CD4-positive, alpha-beta T cell (primary cell): ENCODE results near the gene OR10W1. TPM values are rescaled to one million over a fixed set of nuclear protein-coding genes. Genes with fewer than 3 reads are reported as not detected.

Experiments used
- ATAC-seq: fragments of 200-7000 bp; cut with Tn5 transposase; one replicate; pipeline ENCODE4 v1.10.0; 2022; ENCODE audit warnings: mild to moderate bottlenecking; ENCODE audit not compliant: poor library complexity
- CTCF ChIA-PET: fragments of 350-600 bp; sonication (Branson Sonifier 250); formaldehyde crosslinking; loops from one replicate; lab custom pipeline; 2021; ENCODE audit warnings: antibody characterized with exemption, inconsistent platforms; lab: Charles Lee
- POLR2A ChIA-PET: fragments of 350-600 bp; sonication (Branson Sonifier 250); formaldehyde crosslinking; loops from one replicate; lab custom pipeline; 2021; ENCODE audit warnings: antibody characterized with exemption, inconsistent platforms; lab: Charles Lee
- DNase-seq, 14 experiments: peaks; one replicate each; pipeline ENCODE4 v3.0.0-alpha.2; 2013 to 2020; ENCODE audit warnings: mixed read lengths in 2 of 14
- H3K27ac ChIP-seq, 2 donors: one replicate each; pipeline versions ENCODE4 v1.5.1 to v1.7.0; 2013; ENCODE audit warnings: low read length in 2 of 2, low read depth in 1 of 2, mild to moderate bottlenecking in 1 of 2
- H3K27me3 ChIP-seq, 2 experiments: 1 replicate in 1 of 2; 2 replicates in 1 of 2; pipeline versions ENCODE4 v1.6.1 to v1.7.0; 2013; ENCODE audit warnings: low read length in 2 of 2, control low read depth in 1 of 2, mild to moderate bottlenecking in 1 of 2, moderate library complexity in 1 of 2; ENCODE audit not compliant: insufficient read depth in 2 of 2, control insufficient read depth in 1 of 2
- H3K36me3 ChIP-seq: one replicate; pipeline ENCODE4 v1.6.1; 2013; ENCODE audit warnings: low read length, control low read depth; ENCODE audit not compliant: insufficient read depth
- H3K4me1 ChIP-seq: one replicate; pipeline ENCODE4 v1.6.1; 2013; ENCODE audit warnings: low read length, control low read depth; ENCODE audit not compliant: insufficient read depth
- H3K4me3 ChIP-seq: one replicate; pipeline ENCODE4 v1.5.1; 2013; ENCODE audit warnings: mild to moderate bottlenecking, low read length, moderate library complexity
- H3K9me3 ChIP-seq, 2 experiments: 1 replicate in 1 of 2; 2 replicates in 1 of 2; pipeline versions ENCODE4 v1.6.1 to v1.7.0; 2013; ENCODE audit warnings: low read length in 2 of 2, mild to moderate bottlenecking in 2 of 2, control low read depth in 1 of 2, moderate library complexity in 1 of 2; ENCODE audit not compliant: control insufficient read depth in 1 of 2, insufficient read depth in 1 of 2
- H3K27ac Mint-ChIP-seq: one replicate; pipeline ENCODE4 v1.8.0; 2020; ENCODE audit warnings: mixed read lengths
- H3K27me3 Mint-ChIP-seq: one replicate; pipeline ENCODE4 v1.8.0; 2021; ENCODE audit warnings: mixed read lengths
- H3K36me3 Mint-ChIP-seq: one replicate; pipeline ENCODE4 v1.8.0; 2021; ENCODE audit warnings: low read depth, mixed read lengths
- H3K4me1 Mint-ChIP-seq: one replicate; pipeline ENCODE4 v1.8.0; 2021; ENCODE audit warnings: low read depth, mixed read lengths
- H3K4me3 Mint-ChIP-seq: one replicate; pipeline ENCODE4 v1.8.0; 2020; ENCODE audit warnings: mild to moderate bottlenecking, mixed read lengths
- H3K9me3 Mint-ChIP-seq: one replicate; pipeline ENCODE4 v1.8.0; 2020; ENCODE audit warnings: mixed read lengths
- intact Hi-C, 2 experiments: fragments of 100-400 bp; cut with DNase I in 1 of 2; cut with micrococcal nuclease in 1 of 2; formaldehyde crosslinking; loops; one replicate each; pipeline versions ENCODE4 v1.15.1 to v1.9.0; 2023 to 2025; cut with DNase I, micrococcal nuclease
- total RNA-seq, 174 experiments: library from RNA in 2 of 174; stranded (reverse) in 2 of 174; gene quantifications; one replicate each; pipeline ENCODE4 v1.2.3 and lab custom pipeline; 2021 to 2026
- TF ChIP-seq, protein P1 (sequence below): fragments of 200-600 bp; IDR thresholded peaks from one replicate; pipeline ENCODE4 v1.8.0; 2022; ENCODE audit warnings: antibody characterized with exemption, mild to moderate bottlenecking

OR10W1 gene
- total RNA-seq, 2 experiments from 2014 or later, result not detected

DNA sequence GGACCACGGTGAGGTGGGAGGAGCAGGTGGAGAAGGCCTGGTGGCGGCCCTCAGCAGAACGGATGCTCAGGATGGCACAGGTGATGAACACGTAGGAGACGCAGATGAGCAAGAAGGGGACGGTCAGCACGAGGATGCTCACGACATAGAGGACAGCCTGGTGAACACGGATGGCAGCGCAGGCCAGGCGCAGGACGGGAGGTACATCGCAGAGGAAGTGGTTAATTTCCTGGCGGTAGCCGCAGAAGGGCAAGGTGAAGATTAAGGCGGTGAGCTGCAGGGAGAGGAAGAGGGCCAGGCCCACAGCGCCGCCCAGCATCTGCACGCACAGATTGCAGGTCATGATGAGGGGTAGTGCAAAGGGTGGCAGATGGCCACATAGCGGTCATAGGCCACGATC lies 24.0 kb upstream of the OR10W1 start:
- TF ChIP-seq, protein P1, sequence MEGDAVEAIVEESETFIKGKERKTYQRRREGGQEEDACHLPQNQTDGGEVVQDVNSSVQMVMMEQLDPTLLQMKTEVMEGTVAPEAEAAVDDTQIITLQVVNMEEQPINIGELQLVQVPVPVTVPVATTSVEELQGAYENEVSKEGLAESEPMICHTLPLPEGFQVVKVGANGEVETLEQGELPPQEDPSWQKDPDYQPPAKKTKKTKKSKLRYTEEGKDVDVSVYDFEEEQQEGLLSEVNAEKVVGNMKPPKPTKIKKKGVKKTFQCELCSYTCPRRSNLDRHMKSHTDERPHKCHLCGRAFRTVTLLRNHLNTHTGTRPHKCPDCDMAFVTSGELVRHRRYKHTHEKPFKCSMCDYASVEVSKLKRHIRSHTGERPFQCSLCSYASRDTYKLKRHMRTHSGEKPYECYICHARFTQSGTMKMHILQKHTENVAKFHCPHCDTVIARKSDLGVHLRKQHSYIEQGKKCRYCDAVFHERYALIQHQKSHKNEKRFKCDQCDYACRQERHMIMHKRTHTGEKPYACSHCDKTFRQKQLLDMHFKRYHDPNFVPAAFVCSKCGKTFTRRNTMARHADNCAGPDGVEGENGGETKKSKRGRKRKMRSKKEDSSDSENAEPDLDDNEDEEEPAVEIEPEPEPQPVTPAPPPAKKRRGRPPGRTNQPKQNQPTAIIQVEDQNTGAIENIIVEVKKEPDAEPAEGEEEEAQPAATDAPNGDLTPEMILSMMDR, result no peak
- peaks cover 35% of the 10 kb centered on the region for H3K27me3 Mint-ChIP-seq
- peaks cover 0 to 7% of the 10 kb centered on the region in 2 experiments for H3K9me3 ChIP-seq
- no peaks in the 10 kb centered on the region for H3K36me3 Mint-ChIP-seq
- ChIA-PET POLR2A (no interaction called here), CTCF (no interaction called here)
- H3K27ac ChIP-seq, result no peak overlapping the region
- no peak overlapping the region for H3K27ac Mint-ChIP-seq
- no peaks in the 10 kb centered on the region for H3K27me3 ChIP-seq
- H3K9me3 Mint-ChIP-seq, result no peaks in the 10 kb centered on the region
- H3K36me3 ChIP-seq, result no peaks in the 10 kb centered on the region
- H3K4me1 ChIP-seq, result no peaks in the 10 kb centered on the region
- ATAC-seq (no peak), DNase-seq (peak in 1 of 14 experiments; percentile 5)
- no peak overlapping the region for H3K4me3 ChIP-seq
- no peaks in the 10 kb centered on the region for H3K4me1 Mint-ChIP-seq
- no peak overlapping the region for H3K4me3 Mint-ChIP-seq
- intact Hi-C loops, result no loop called here

DNA sequence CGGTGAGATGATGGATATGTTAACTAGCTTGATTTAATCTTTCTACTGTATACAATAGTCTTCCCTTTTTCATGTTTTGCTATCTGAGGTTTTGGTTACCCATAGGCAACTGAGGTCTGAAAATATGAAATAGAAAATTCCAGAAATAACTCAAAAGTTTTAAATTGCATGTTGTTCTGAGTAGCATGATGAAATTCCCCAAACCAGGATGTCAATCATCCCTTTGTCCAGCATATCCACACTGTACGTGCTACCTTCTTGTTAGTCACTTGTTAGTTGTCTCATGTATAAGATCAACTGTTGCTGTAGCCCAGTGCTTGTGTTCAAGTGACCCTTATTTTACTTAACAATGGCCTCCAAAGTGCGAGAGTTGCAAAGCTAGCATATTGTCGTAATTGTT lies 21.2 kb upstream of the OR10W1 start:
- Histone ChIP-seq H3K36me3 (no peaks in the 10 kb centered on the region), H3K4me3 (no peak overlapping the region), H3K27ac (no peak overlapping the region), H3K27me3 (no peaks in the 10 kb centered on the region), H3K4me1 (peaks cover 2% of the 10 kb centered on the region), H3K9me3 (peaks cover 0 to 7% of the 10 kb centered on the region in 2 experiments)
- ChIA-PET POLR2A (no interaction called here), CTCF (interaction anchor here (1.4 kb wide), 1 partner anchor 8 kb away, joined by 4 read pairs; no protein-coding TSS in a partner anchor)
- H3K4me3 Mint-ChIP-seq, result no peak overlapping the region
- no peaks in the 10 kb centered on the region for H3K9me3 Mint-ChIP-seq
- intact Hi-C loops, result no loop called here
- no peak for DNase-seq
- no peaks in the 10 kb centered on the region for H3K4me1 Mint-ChIP-seq
- H3K27ac Mint-ChIP-seq, result no peak overlapping the region
- TF ChIP-seq, protein P1, result no peak
- H3K36me3 Mint-ChIP-seq, result no peaks in the 10 kb centered on the region
- ATAC-seq, result no peak
- peaks cover 36% of the 10 kb centered on the region for H3K27me3 Mint-ChIP-seq

- intact Hi-C loops, result no loop called here
Measured at GRCh38 chr11:58286249-58286648, 18.2 kb upstream of the OR10W1 start.

More at GRCh38 chr11:58286249-58286648, 18.2 kb upstream of the OR10W1 start:
- H3K4me3 ChIP-seq, result no peak overlapping the region
- H3K4me1 ChIP-seq, result peaks cover 2% of the 10 kb centered on the region
- H3K9me3 ChIP-seq, result peaks cover 0 to 5% of the 10 kb centered on the region in 2 experiments
- ATAC-seq (no peak), DNase-seq (peak in 3 of 14 experiments; percentile 4 to 18 (median 8))
- CTCF ChIA-PET, result interaction anchor here (0.5 kb wide), 1 partner anchor 992 kb away, joined by 3 read pairs; no protein-coding TSS in a partner anchor
- peaks cover 42% of the 10 kb centered on the region for H3K27me3 Mint-ChIP-seq
- no peaks in the 10 kb centered on the region for H3K4me1 Mint-ChIP-seq
- H3K36me3 Mint-ChIP-seq, result no peaks in the 10 kb centered on the region
- H3K27me3 ChIP-seq, result peaks cover 8% of the 10 kb centered on the region in 2 experiments
- no peak overlapping the region for H3K4me3 Mint-ChIP-seq
- no peaks in the 10 kb centered on the region for H3K36me3 ChIP-seq
- H3K27ac Mint-ChIP-seq, result no peak overlapping the region
- POLR2A ChIA-PET, result no interaction called here
- H3K27ac ChIP-seq, result no peak overlapping the region
- no peaks in the 10 kb centered on the region for H3K9me3 Mint-ChIP-seq
- TF ChIP-seq, protein P1, result peak; percentile 23
